GM19438 (cell line): ENCODE data around the gene SRC.

Experiments used
- ATAC-seq: cut with Tn5 transposase; IDR thresholded peaks from one replicate; pipeline ENCODE4 v1.9.1; 2021; ENCODE audit warnings: low read depth; ENCODE audit not compliant: unreplicated experiment

The SRC gene

GRCh38 chr20:37406010-37406998 is 60.4 kb downstream of the SRC start:
- ATAC-seq = no peak

DNA sequence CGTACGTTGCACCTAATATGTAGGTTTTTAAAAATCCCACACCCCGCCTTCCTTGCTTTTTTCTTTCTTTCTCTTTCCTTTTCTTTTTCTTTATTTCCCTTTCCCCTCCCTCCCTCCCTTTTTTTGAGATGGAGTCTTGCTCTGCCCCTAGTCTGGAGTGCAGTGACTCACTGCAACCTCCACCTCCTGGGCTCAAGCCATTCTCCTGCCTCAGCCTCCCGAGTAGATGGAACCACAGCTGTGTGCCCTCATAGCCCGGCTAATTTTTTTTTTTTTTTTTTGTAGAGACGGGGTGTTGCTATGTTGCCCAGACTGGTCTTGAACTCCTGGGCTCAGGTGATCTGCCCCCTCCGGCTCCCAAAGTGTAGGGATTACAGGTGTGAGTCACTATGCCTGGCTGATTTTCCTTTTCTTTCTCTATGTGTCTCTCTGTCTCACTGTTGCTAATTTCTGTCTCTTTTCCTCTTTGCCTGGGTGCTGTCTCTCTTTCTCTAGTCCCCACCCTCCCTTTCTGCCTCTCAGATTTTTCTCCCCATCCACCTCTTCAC is 61.2 kb downstream of the SRC start:
- no peak for ATAC-seq

- no peak for ATAC-seq
Measured at GRCh38 chr20:37407573-37408002, 61.6 kb downstream of the SRC start.

DNA sequence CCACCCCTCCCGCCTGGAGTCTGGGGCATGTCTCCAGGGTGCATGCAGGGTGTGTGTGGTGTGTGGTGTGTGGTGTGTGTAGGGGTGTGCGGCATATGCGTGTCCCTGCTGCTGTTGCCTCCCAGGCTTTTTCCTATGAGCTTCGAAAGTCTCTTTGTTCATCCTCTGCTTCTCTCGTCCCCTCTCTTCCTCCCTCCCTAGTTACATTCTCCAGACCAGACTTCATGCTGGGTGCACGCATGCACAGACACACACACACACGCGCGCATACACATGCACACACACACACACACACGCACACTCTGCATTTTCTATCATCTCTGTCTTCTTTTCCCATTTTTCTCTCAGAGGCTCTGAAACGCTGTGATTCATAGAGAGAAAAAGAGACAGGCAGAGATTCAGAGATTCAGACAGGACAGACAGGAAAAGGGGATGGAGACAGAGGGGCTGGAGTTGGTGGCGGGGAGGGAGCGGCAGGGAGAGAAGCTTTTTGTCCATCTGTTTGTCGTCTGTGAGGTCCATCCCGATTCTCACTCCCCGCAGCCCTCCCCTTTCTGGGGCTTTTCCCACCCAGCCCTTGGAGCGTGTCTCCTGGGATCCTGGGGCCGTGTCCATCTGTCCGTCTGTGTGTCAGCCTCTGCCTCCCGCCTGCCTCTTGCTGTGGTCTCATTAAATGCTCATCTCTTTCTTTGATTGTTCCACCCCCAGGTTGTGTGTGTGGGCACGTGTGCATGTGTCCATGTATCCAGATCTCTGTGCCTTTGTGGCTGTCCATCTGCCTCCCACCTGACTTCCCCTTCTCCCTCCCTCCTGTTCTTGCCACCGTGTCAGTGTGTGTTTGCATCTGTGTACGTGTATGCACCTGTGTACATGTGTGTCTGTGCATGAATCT is 62.6 kb downstream of the SRC start:
- ATAC-seq = no peak

DNA sequence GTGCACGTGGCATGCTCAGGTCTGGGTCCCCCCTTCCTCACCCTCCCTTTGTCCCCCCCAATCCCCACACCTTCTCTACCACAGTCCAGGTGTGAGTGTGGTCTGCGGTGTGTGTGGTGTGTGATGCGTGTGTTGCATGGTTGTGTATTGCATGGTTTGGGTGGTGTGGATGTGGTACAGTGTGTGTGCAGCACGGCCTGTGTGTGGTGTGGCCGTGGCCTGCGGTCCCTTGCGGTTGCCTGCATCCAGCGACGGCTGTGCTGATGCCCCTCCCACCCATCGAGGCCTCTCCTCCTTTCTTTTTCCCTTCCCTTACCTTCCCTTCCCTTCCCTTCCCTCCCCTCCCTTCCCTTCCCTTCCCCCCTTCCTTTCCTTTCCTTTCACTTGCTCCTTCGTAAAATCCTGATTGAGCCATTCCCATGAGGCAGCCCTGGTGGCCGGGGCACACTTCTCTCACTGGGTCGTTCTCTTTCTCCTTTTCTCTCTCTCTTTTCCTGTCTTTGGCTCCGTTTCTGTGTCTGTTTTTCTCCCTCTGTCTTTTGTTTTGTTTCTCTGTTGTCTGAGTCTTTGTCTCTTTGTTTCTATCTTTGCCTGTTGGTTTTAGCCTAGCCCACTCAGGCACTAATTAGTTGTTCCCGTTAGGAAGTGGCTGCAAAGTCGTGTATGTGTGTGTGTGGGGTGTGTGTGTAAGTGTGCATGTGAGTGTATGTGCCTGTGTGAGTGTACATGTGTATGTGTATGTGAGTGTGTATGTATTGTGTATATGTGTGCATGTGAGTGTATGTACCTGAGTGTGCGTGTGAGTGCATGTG is 65.7 kb downstream of the SRC start:
- ATAC-seq = no peak

- ATAC-seq = no peak
Measured at GRCh38 chr20:37413023-37413334, 67.0 kb downstream of the SRC start.

DNA sequence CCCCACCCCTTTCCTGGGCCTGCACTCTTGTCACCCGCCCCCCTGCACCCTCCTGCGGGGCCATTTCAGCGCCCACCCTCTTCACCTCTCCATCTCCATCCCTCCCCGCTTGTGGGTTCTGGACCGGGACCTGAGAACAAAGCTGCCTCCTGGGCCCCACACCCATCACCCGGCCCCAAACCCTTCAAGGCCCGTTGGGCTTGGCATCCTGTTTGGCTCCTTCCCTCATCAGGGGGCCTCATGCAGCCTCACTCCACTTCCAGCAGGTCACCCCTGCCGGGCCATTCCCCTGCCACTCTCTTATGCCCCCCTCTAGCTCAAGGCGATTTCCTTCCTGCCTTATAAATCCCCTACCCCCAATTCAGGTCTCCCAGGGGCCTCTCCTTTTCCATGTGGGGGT is 67.4 kb downstream of the SRC start:
- ATAC-seq = no peak

- ATAC-seq = no peak
Measured at GRCh38 chr20:37414224-37415035, 68.5 kb downstream of the SRC start.

GRCh38 chr20:37415118-37416085 is 69.5 kb downstream of the SRC start:
- no peak for ATAC-seq

DNA sequence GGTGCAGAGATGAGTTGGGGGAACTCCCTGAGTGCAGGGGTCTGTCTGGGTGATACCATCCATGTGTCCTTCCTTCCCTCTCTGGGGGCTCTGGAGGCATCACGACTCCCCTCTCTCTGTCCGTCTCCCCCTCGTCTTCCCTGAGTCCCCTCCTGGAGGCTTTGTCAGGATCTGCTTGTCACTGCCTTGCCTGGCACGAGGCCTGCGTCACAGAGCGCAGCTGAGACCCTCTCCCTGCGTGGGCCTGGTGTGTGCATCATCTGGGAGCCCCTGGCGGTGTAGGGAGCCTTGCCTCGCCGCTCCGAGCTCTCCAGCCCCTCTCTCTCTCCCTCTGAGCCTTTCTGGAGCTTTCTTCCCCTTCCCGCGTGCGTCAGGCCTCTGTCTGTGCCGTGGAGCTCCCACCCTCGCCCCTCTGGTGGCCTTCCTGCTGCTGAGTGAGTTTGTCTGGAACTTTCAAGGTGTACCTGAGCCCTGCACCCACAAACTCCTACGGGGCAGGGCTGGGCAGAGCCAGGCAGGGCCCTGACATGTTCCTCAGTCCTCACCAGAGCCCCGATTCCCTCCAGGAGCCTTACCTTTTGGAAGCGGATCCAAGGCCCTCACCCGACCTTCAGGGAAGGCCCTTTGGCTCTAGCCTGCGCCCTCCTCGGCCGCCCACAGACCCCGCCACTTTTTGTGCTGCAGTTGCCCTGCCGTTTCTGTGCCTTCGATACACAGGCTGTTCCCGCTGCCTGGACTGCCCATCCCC is 70.3 kb downstream of the SRC start:
- ATAC-seq = no peak

DNA sequence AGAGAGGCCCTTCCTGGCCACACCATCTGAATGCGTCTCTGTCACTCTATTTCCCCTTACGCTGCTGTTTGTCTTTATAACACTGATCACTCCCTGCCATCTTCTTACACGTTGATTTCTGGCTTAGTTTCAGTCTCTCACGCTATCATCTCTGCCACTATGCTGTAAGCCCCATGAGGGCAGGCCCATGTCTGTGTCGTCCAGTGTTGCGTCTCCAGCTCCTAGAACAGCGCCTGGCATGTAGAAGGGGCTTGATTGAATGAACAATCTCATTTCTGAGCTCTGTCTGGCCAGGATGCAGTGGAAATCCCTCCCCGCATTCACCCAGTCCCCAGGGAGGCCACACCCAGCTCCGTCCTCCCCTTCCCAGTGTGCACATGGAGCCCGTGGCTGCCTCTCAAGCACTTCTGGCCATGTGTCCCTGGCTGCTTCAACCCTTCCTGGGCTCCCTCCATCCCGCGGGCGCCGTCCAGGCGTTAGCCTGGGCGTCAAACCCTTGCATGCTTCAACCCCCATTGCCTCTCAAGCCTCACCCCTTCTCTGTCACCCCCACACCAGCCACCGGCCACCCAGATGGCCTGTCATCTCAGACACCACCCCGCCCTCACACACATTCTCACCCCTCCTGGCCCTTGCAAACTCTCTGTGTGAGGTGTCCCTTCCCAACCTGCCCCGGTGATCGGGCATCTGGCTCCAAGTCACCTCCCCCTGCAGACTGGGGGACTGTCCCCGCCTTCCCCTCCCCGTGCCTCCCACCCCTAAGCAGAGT is 71.1 kb downstream of the SRC start:
- no peak for ATAC-seq

GRCh38 chr20:37417617-37418467 is 71.9 kb downstream of the SRC start:
- ATAC-seq = no peak

DNA sequence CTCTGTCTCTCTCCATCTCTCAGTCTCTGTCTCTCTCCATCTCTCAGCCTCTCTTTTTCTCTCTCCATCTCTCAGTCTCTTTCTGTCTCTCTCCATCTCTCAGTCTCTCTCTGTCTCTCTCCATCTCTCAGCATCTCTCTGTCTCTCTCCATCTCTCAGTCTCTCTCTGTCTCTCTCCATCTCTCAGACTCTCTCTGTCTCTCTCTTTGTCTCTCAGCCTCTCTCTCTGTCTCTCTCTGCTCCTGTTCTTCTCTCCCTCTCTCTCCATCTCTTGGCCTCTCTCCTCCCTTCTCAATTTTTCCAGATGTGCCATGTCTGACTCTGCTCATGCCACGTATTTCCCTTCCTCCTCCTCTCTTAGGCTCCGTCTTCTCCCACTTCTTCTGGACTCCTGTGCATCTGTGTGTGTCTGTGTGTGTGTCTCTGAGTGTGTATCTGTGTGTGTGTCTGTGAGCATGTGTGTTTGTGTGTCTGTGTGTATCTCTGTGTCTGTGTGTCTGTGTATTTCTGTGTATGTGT is 72.7 kb downstream of the SRC start:
- no peak for ATAC-seq

DNA sequence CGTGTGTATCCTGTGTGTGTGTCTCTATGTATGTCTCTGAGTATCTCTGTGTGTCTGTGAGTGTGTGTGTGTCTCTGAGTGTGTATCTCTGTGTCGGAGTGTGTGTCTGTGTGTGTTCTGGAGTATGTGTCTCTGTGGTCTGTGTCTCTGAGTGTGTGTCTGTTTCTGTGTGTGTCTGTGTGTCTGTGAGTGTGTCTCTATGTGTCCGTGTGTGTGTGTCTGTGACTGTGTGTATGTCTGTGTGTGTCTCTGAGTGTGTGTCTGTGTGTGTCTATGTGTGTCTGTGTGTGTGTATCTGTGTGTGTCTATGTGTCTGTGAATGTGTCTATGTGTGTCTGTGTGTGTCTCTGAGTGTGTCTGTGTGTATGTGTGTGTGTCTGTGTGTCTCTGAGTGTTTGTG is 73.4 kb downstream of the SRC start:
- ATAC-seq = no peak

DNA sequence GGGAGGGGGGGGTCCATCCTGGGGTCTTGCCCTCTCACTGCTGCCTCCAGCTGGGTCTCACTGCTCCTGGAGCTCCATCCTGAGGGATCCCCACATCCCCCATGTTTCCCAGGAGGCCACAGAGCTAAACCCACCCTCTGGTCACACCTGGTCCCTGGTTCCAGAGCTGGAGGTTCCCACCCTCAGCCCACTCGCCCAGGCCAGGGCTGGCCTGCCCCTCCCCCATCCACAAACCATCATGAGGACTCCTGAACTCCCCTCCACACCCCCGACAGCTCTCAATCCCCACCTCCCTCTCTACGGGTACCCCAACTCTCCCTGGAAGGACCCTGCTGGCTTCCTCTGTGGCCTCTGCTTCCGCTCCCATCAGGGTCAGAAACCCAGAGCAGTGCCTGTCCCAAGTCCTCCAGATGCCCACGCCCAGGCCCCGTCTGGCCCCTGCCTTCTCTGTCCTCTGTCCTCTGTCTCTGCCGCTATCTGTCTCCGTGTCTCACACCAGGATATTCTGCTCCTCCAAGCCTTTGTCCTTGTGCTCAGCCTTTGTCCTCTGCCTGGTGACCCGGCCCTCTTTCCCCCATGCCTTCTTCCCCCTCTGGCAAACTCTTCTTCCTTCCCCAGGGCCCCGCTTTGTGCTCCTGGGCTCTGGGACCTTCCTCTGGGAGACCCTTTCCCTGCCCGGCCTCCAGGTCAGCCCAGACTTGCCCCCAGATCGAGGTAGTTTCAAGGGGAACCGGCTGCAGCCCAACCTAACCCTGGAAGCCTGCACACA is 74.0 kb downstream of the SRC start:
- no peak for ATAC-seq
